ENCODE measurements around the gene SUZ12. TPM values are rescaled to one million over a fixed set of nuclear protein-coding genes. Genes with fewer than 3 reads are reported as not detected.
"Not testable (repeated sequence)": the region's sequence is repeated elsewhere in the genome, so short reads cannot be mapped to it uniquely, and the experiment has no call there.

SUZ12 gene
- total RNA-seq, 1 donor from 2014 or later: 76.0 TPM

DNA sequence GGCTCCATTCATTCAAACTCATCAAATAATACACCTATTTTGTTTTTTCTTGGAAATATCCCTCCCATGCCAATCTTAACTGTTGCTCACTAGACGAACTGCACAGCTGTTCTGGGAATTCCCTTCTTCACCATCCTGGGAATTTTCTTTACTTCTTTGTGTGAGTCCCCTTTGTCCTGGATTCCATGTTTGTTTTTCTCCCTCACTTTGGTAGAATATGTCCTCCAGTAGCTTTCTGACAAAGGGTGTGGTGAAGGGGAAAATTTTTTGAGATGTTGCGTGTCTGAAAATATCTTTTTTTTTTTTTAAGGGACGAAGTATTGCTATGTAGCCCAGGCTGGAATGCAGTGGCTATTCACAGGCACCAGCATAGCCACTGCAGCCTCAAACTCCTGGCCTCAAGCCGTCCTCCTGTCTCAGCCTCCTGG is 18.1 kb upstream of the SUZ12 start:
- intact Hi-C loops (cut with micrococcal nuclease): loop anchor here (1.0 kb wide), 1 partner anchor 17 kb away; the partner anchor contains the start of gene UTP6
- Mint-ChIP-seq H3K36me3 (ENCODE audit: low read depth) (no peaks in the 10 kb centered on the region), H3K4me1 (ENCODE audit: low read depth) (peaks cover 19% of the 10 kb centered on the region), H3K27me3 (ENCODE audit: insufficient read depth) (peaks cover 17% of the 10 kb centered on the region), H3K4me3 (no peak overlapping the region), H3K9me3 (no peaks in the 10 kb centered on the region), H3K27ac (no peak overlapping the region)
- DNase-seq (ENCODE audit: low spot score): no peak

DNA sequence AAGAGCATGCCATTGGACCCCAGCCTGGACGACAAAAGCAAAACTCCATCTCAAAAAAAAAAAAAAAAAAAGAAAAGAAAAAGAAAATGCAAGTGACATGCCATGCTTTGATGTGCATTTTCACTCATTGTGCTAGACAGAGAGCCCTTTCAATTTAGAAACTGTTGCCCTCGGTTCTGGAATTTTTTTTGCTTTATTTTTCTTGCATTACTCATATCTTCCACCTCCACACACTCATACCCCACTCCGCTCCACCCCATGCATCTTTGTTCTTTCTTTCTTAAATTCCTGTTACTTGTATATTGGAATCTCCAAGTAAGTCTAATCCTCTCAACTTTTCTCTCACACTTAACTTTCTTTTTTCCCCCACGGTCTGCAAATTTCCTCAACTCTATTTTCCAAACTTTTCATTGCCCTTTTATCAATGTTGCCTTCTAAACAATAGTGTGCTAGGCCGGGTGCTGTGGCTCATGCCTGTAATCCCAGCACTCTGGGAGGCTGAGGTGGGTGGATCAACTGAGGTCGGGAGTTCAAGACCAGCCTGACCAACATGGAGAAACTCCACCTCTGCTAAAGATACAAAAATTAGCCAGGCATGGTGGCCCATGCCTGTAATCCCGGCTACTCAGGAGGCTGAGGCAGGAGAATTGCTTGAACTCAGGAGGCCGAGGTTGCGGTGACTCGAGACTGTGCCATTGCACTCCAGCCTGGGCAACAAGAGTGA is 16.8 kb upstream of the SUZ12 start:
- no peaks in the 10 kb centered on the region for H3K9me3 Mint-ChIP-seq
- no peaks in the 10 kb centered on the region for H3K36me3 Mint-ChIP-seq (ENCODE audit: low read depth)
- no peak for DNase-seq (ENCODE audit: low spot score)
- H3K4me1 Mint-ChIP-seq (ENCODE audit: low read depth): peaks cover 19% of the 10 kb centered on the region
- peaks cover 17% of the 10 kb centered on the region for H3K27me3 Mint-ChIP-seq (ENCODE audit: insufficient read depth)
- peak overlapping the region; percentile 9 for H3K4me3 Mint-ChIP-seq
- H3K27ac Mint-ChIP-seq: peak overlapping the region; percentile 83
- intact Hi-C loops (cut with micrococcal nuclease): loop anchor here (1.0 to 10.0 kb wide), 2 partner anchors 19 to 605 kb away; partner anchors contain the start of gene UTP6

DNA sequence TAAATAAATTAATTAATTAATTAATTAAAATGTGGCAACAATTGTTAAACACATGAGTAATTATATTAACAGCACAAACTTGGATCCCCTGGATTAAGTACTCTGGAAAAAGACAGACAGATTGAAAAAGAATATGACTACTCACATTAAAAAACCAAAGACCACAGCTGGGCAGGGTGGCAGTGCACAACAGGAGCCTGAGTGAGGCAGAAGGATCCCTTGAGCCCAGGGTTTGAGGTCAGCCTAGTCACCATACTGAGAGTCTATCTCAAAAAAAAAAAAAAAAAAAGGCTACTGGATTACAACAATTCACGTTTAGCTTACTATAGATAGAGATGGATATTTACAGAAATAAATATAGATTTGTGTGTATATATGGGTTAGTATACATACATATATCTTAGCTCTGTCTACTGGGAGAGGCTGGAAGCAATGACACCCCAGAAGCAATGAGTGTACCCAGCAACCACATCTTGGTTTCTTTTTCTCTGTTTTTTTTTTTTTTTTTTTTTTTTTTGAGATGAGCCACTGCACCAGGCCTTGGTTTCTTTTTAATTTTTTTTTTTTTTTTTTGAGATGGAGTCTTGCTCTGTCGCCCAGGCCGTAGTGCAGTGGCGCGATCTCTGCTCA is 10.6 kb upstream of the SUZ12 start:
- intact Hi-C loops (cut with micrococcal nuclease): loop anchor here (10.0 kb wide), 1 partner anchor 599 kb away; no protein-coding TSS in a partner anchor
- no peak for DNase-seq (ENCODE audit: low spot score)
- Mint-ChIP-seq H3K27me3 (ENCODE audit: insufficient read depth) (no peaks in the 10 kb centered on the region), H3K36me3 (ENCODE audit: low read depth) (no peaks in the 10 kb centered on the region), H3K27ac (no peak overlapping the region), H3K9me3 (no peaks in the 10 kb centered on the region), H3K4me3 (no peak overlapping the region), H3K4me1 (ENCODE audit: low read depth) (peaks cover 6% of the 10 kb centered on the region)

DNA sequence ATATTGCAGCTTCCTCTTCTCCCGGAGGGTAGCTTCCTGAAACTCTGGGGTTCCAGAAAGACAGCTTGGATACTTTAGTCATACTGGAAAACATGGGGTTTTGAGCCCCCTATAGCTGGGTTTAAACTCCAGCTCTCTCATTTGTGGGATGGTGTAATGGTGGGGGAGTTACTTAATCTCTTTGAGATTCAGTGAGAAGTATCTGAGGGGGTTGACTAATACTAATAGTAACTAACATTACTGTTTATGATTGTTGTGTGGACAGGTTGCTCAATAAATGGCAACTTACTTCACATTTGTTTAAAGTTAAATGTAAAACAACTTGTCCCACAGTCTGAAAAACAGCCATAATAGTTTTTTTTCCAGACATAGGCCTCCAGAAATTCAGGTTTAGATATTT is 5.1 kb upstream of the SUZ12 start:
- intact Hi-C loops (cut with micrococcal nuclease): no loop called here

DNA sequence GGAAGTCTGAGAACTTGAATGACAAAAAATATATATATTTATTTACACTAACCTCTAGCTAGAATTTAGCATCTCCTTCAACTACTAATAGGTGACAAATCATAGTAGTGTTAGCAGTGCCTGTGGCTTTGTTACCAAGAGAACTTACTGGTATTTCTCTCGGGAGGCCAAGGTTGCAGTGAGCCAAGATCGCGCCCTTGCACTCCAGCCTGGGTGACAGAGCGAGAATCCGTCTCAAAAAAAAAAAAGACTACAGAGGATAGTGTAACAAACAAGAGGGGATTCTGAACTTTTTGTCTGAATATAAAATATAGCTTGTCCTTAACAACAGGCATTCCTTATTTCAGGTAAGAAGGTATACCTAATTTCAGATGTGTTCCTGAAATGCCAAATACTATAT is 1.3 kb upstream of the SUZ12 start:
- peak overlapping the region; percentile 82 for H3K4me3 Mint-ChIP-seq
- DNase-seq (ENCODE audit: low spot score): no peak
- H3K27me3 Mint-ChIP-seq (ENCODE audit: insufficient read depth): no peaks in the 10 kb centered on the region
- peaks cover 8% of the 10 kb centered on the region for H3K36me3 Mint-ChIP-seq (ENCODE audit: low read depth)
- no peak overlapping the region for H3K27ac Mint-ChIP-seq
- H3K9me3 Mint-ChIP-seq: no peaks in the 10 kb centered on the region
- intact Hi-C loops (cut with micrococcal nuclease): no loop called here
- peaks cover 12% of the 10 kb centered on the region for H3K4me1 Mint-ChIP-seq (ENCODE audit: low read depth)

More for the DNA sequence above, 5.1 kb upstream of the SUZ12 start:
- Mint-ChIP-seq H3K27me3 (ENCODE audit: insufficient read depth) (no peaks in the 10 kb centered on the region), H3K9me3 (no peaks in the 10 kb centered on the region), H3K4me3 (no peak overlapping the region), H3K4me1 (ENCODE audit: low read depth) (no peaks in the 10 kb centered on the region), H3K27ac (no peak overlapping the region), H3K36me3 (ENCODE audit: low read depth) (no peaks in the 10 kb centered on the region)
- no peak for DNase-seq (ENCODE audit: low spot score)

DNA sequence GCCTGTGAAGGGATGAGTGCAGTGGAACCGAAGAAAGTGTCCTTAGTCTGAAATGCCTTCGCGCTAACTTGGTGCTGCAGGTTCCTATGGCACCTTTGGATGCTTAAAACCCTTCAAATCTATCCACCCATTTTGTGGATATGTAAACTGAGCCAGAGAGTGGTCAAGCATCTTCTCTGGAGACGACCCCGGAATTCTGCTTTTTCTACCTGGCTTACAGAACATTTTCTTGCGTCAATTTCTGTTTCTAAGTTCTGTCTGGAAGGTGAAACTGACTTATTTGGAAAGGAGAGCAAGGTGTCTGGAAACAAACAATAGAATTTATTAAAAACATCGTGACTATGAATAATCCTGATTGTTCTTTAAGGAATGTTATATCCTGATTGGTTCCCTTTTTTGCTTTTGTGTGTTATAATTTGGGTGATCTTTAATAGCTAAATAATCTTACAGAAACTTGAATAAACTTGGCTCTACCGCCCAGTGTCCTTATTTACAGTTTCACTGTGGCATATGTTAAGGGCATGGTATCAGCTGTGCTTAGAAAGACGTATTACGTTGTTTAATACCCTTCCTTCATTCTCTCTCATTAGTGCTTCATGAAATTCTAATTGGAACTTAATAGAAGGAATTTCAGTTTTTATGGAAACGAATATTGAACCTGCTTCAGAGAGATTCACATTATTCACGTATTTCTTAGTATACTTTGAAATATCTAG is 1.3 kb downstream of the SUZ12 start:
- intact Hi-C loops (cut with micrococcal nuclease); H3K9me3 Mint-ChIP-seq; DNase-seq (ENCODE audit: low spot score); H3K27me3 Mint-ChIP-seq (ENCODE audit: insufficient read depth): not testable (repeated sequence)
- peaks cover 12% of the 10 kb centered on the region for H3K4me1 Mint-ChIP-seq (ENCODE audit: low read depth)
- H3K4me3 Mint-ChIP-seq: peak overlapping the region; percentile 90
- peaks cover 18% of the 10 kb centered on the region for H3K36me3 Mint-ChIP-seq (ENCODE audit: low read depth)
- peak overlapping the region; percentile 55 for H3K27ac Mint-ChIP-seq

DNA sequence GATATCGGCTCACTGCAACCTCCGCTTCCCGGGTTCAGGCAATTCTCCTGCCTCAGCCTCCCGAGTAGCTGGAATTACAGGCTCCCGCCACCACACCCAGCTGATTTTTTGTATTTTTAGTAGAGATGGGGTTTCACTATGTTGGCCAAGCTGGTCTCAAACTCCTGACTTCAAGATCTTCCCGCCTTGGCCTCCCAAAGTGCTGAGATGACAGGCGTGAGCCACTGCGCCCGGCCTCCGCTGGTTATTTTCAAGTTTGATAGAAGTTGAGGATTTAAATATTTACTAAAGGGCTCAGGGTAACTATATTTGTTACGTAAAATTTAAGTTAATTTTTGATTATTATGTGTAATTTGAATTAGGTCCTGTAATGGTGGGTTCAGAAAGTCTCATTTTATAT is 5.1 kb downstream of the SUZ12 start:
- Mint-ChIP-seq H3K36me3 (ENCODE audit: low read depth) (peaks cover 32% of the 10 kb centered on the region), H3K4me1 (ENCODE audit: low read depth) (peaks cover 26% of the 10 kb centered on the region)
- H3K27ac Mint-ChIP-seq; intact Hi-C loops (cut with micrococcal nuclease); H3K27me3 Mint-ChIP-seq (ENCODE audit: insufficient read depth); H3K9me3 Mint-ChIP-seq; DNase-seq (ENCODE audit: low spot score); H3K4me3 Mint-ChIP-seq: not testable (repeated sequence)

DNA sequence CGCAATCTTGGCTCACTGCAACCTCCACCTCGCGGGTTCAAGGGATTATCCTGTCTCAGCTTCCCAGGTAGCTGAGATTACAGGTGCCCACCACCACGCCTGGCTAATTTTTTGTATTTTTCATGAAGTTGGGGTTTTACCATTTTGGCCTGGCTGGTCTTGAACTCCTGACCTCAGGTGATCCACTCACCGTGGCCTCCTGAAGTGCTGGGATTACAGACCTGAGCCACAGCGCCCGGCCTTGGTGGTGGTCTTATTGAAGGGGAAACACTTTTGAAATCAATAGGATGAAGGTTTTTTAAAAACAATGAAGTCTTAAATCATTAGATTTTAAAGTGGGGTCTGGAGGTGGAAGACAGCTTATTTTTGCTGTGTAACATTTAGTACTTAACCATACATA is 5.6 kb downstream of the SUZ12 start:
- H3K27ac Mint-ChIP-seq; H3K27me3 Mint-ChIP-seq (ENCODE audit: insufficient read depth); DNase-seq (ENCODE audit: low spot score); H3K4me3 Mint-ChIP-seq; intact Hi-C loops (cut with micrococcal nuclease); H3K9me3 Mint-ChIP-seq: not testable (repeated sequence)
- peaks cover 35% of the 10 kb centered on the region for H3K36me3 Mint-ChIP-seq (ENCODE audit: low read depth)
- peaks cover 26% of the 10 kb centered on the region for H3K4me1 Mint-ChIP-seq (ENCODE audit: low read depth)

DNA sequence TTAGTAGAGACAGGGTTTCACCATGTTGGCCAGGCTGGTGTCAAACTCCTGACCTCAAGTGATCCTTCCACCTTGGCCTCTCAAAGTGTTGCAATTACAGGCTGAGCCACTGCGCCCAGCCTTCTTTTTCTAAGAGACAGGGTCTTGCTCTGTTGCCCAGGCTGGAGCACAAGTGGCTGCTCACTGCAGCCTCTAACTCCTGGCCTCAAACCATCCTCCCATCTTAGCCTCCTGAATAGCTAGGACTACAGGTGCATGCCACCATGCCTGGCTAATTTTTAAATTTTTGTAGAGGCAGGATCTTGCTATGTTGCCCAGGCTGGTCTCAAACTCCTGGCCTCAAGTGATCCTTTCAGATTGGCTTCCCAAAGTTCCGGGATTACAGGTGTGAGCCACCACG is 15.1 kb downstream of the SUZ12 start:
- H3K4me1 Mint-ChIP-seq (ENCODE audit: low read depth); intact Hi-C loops (cut with micrococcal nuclease); H3K4me3 Mint-ChIP-seq; DNase-seq (ENCODE audit: low spot score); H3K27ac Mint-ChIP-seq; H3K27me3 Mint-ChIP-seq (ENCODE audit: insufficient read depth); H3K9me3 Mint-ChIP-seq: not testable (repeated sequence)
- H3K36me3 Mint-ChIP-seq (ENCODE audit: low read depth): peaks cover 24% of the 10 kb centered on the region

DNA sequence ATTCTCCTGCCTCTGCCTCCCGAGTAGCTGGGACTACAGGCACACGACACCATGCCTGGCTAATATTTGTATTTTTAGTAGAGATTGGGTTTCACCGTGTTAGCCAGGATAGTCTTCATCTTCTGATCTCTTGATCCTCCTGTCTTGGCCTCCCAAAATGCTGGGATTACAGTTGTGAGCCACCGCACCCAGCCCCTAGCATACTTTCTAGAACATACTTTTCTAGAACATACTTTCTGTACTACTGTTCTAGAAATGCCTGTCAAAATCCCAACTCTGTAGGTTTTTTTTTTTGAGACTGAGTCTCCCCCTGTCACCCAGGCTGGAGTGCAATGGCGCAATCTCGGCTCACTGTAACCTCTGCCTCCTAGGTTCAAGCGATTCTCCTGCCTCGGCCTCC is 27.3 kb downstream of the SUZ12 start:
- H3K36me3 Mint-ChIP-seq (ENCODE audit: low read depth): peaks cover 22% of the 10 kb centered on the region
- peak overlapping the region; percentile 29 for H3K27ac Mint-ChIP-seq
- H3K9me3 Mint-ChIP-seq; H3K4me3 Mint-ChIP-seq; intact Hi-C loops (cut with micrococcal nuclease); H3K27me3 Mint-ChIP-seq (ENCODE audit: insufficient read depth); DNase-seq (ENCODE audit: low spot score): not testable (repeated sequence)
- H3K4me1 Mint-ChIP-seq (ENCODE audit: low read depth): peaks cover 16% of the 10 kb centered on the region

DNA sequence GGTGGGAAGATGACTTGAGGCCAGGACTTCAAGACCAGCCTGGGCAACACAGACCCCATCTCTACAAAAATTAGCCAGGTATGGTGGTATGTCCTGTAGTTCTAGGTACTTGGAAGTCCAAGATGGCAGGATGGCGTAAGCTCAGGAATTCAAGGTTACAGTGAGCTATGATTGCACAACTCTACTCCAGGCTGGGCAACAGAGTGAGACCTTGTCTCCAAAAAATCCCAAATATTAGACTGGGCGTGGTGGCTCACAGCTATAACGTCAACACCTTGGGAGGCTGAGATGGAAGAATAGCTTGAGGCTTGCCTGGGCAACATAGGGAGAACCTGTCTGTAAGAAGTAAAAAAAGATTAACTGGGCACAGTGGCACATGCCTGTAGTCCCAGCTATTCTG is 30.8 kb downstream of the SUZ12 start:
- Mint-ChIP-seq H3K4me3 (no peak overlapping the region), H3K4me1 (ENCODE audit: low read depth) (peaks cover 12% of the 10 kb centered on the region), H3K27me3 (ENCODE audit: insufficient read depth) (no peaks in the 10 kb centered on the region), H3K36me3 (ENCODE audit: low read depth) (peaks cover 14% of the 10 kb centered on the region), H3K9me3 (no peaks in the 10 kb centered on the region), H3K27ac (no peak overlapping the region)
- intact Hi-C loops (cut with micrococcal nuclease): no loop called here
- DNase-seq (ENCODE audit: low spot score): no peak

DNA sequence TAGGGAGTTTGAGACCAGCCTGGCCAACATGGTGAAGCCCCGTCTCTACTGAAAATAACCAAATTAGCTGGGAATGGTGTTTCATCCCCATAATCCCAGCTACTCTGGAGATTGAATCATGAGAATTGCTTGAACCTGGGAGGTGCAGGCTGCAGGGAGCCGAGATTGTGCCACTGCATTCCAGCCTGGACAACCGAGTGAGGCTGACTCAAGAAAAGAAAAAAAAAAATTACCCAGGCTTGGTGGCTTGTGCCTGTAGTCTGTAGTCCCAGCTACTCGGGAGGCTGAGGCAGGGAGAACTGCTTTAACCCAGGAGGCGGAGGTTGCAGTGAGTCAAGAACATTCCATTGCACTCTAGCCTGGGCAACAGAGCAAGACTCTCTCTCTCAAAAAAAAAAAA is 33.6 kb downstream of the SUZ12 start:
- not testable (repeated sequence) for H3K27ac Mint-ChIP-seq; H3K4me1 Mint-ChIP-seq (ENCODE audit: low read depth)

More for the DNA sequence above, 33.6 kb downstream of the SUZ12 start:
- H3K27me3 Mint-ChIP-seq (ENCODE audit: insufficient read depth); intact Hi-C loops (cut with micrococcal nuclease); H3K4me3 Mint-ChIP-seq; H3K9me3 Mint-ChIP-seq; DNase-seq (ENCODE audit: low spot score): not testable (repeated sequence)
- peaks cover 12% of the 10 kb centered on the region for H3K36me3 Mint-ChIP-seq (ENCODE audit: low read depth)

Measured in activated T-helper 1 cell treated with anti-CD3 and anti-CD28 coated beads, Interleukin-12 subunit alpha, Interleukin-12 subunit beta, Interleukin-2, Interleukin-4 antibody, amounts not matched to agents 30 ng/mL and 10 ng/mL and 1 ng/mL, durations not matched to agents 14 hours and 24 hours and 36 hours (primary cell).